GM12878 (cell line): Measurements from ENCODE around the gene VCL. TPM values are rescaled to one million over a fixed set of nuclear protein-coding genes. Genes with fewer than 3 reads are reported as not detected.
A peak's percentile ranks its signal among the peaks of the same experiment; 100 is the strongest.

Experiments
- ATAC-seq: fragments of 200-7000 bp; cut with Tn5 transposase; 3 replicates; pipeline ENCODE4 v1.9.1; 2020; ENCODE audit warnings: mild to moderate bottlenecking, moderate library complexity
- BruUV-seq: library from RNA; stranded (reverse); fragments of 400-500 nt; replicated peaks from 2 replicates; lab custom pipeline; 2021; lab: Mats Ljungman, UMichigan
- CTCF ChIA-PET: fragments of 300-600 bp; sonication (Branson Sonifier 250); formaldehyde crosslinking; extraction: SDS; loops from one replicate; lab custom pipeline; 2021; ENCODE audit warnings: inconsistent platforms; lab: Yijun Ruan, JAX
- POLR2A ChIA-PET: fragments of 350-600 bp; formaldehyde crosslinking; extraction: SDS; loops from one replicate; lab custom pipeline; 2021; ENCODE audit warnings: inconsistent platforms; lab: Charles Lee
- RAD21 ChIA-PET: fragments of 300-600 bp; sonication (Branson Sonifier 250); formaldehyde crosslinking; loops from one replicate; lab custom pipeline; 2023; ENCODE audit warnings: antibody characterized with exemption; ENCODE audit not compliant: unreplicated experiment; lab: Charles Lee
- SMC1A ChIA-PET: fragments of 300-600 bp; sonication (Branson Sonifier 250); formaldehyde crosslinking; loops from one replicate; lab custom pipeline; 2023; ENCODE audit not compliant: unreplicated experiment, uncharacterized antibody; lab: Charles Lee
- DNase-seq: peaks from one replicate; pipeline ENCODE4 v3.0.0-alpha.2; 2011; ENCODE audit warnings: low read depth, low spot score
- FAIRE-seq: peaks from 3 replicates; lab custom pipeline; 2011; peaks lifted over from hg19 to GRCh38; lab: Jason Lieb, UNC
- H2AFZ ChIP-seq: 2 replicates; pipeline ENCODE4 v1.6.0; 2011; ENCODE audit warnings: low read depth, low read length, control low read depth; ENCODE audit not compliant: control insufficient read depth
- H3K27ac ChIP-seq: 2 replicates; pipeline ENCODE4 v1.5.1; 2011; ENCODE audit warnings: control low read depth; ENCODE audit not compliant: control insufficient read depth, insufficient read depth
- H3K27me3 ChIP-seq, 2 experiments: replicated peaks in 1 of 2; 2 replicates each; pipeline versions ENCODE4 v1.6.0 to v1.6.1; 2011; ENCODE audit warnings: low read length in 1 of 2; ENCODE audit not compliant: control insufficient read depth in 2 of 2, insufficient read depth in 2 of 2
- H3K36me3 ChIP-seq, 2 experiments: 2 replicates each; pipeline ENCODE4 v1.5.1; 2011; ENCODE audit warnings: low read length in 1 of 2; ENCODE audit not compliant: control insufficient read depth in 2 of 2, insufficient read depth in 2 of 2
- H3K4me1 ChIP-seq: 2 replicates; pipeline ENCODE4 v1.6.1; 2011; ENCODE audit warnings: mild to moderate bottlenecking, low read length, moderate library complexity, mixed read lengths; ENCODE audit not compliant: control insufficient read depth, insufficient read depth
- H3K4me2 ChIP-seq: 2 replicates; pipeline ENCODE4 v1.6.0; 2011; ENCODE audit warnings: control low read depth; ENCODE audit not compliant: control insufficient read depth, insufficient read depth
- H3K4me3 ChIP-seq: fragments of 200-600 bp; sonication (generic); 2 replicates; pipeline ENCODE4 v1.5.1; 2016
- H3K79me2 ChIP-seq: 2 replicates; pipeline ENCODE4 v1.6.0; 2011; ENCODE audit warnings: low read length; ENCODE audit not compliant: control insufficient read depth, insufficient read depth
- H3K9ac ChIP-seq: 2 replicates; pipeline ENCODE4 v1.8.0; 2011; ENCODE audit warnings: low read length, control low read depth, mixed read lengths; ENCODE audit not compliant: control insufficient read depth, insufficient read depth
- H3K9me3 ChIP-seq: replicated peaks from 3 replicates; pipeline ENCODE4 v1.5.1; 2011; ENCODE audit warnings: mild to moderate bottlenecking, low read length; ENCODE audit not compliant: control insufficient read depth, insufficient read depth
- H4K20me1 ChIP-seq: 2 replicates; pipeline ENCODE4 v1.6.0; 2011; ENCODE audit not compliant: control insufficient read depth, insufficient read depth
- EGR1 ChIP-seq, 2 experiments: IDR thresholded peaks; 1 replicate in 1 of 2; 2 replicates in 1 of 2; pipeline ENCODE4 v1.6.1; 2011 to 2012; ENCODE audit warnings: low read depth in 2 of 2, low read length in 2 of 2, borderline replicate concordance in 1 of 2, mild to moderate bottlenecking in 1 of 2, moderate library complexity in 1 of 2
- MLLT1 ChIP-seq: fragments of 450-650 bp; IDR thresholded peaks from 2 replicates; pipeline ENCODE4 v1.6.1; 2016; ENCODE audit warnings: mild to moderate bottlenecking
- NBN ChIP-seq: fragments of 450-650 bp; IDR thresholded peaks from 2 replicates; pipeline ENCODE4 v1.6.1; 2016
- ZNF217 ChIP-seq: fragments of 450-650 bp; IDR thresholded peaks from 2 replicates; pipeline ENCODE4 v1.6.1; 2017; ENCODE audit warnings: antibody characterized with exemption, mild to moderate bottlenecking
- WGBS: methylation state at CpG from one replicate; pipeline ENCODE4 v1.1.6; 2016; ENCODE audit warnings: low lambda C conversion rate; ENCODE audit not compliant: insufficient replicate concordance, insufficient coverage; ENCODE audit errors: missing lambda C conversion rate; 5-methylcytosine and 5-hydroxymethylcytosine counted together
- in situ Hi-C: fragments of 300-500 bp; cut with MboI; formaldehyde crosslinking; loops from 9 replicates; pipeline ENCODE4 v1.14.3; 2018; ENCODE audit warnings: mixed read lengths
- intact Hi-C: fragments of 100-400 bp; cut with micrococcal nuclease; formaldehyde crosslinking; loops from one replicate; pipeline ENCODE4 v1.14.2; 2022; ENCODE audit not compliant: unreplicated experiment
- polyA plus RNA-seq, 11 experiments: library from polyadenylated mRNA; depleted of rRNA in 4 of 11; unstranded in 6 of 11; stranded (reverse) in 5 of 11; fragments of >200 nt; fragmentation: Nextera tagmentation in 4 of 11; fragmentation: Illumina TruSeq in 1 of 11; extraction: Ambion mirVana in 4 of 11; extraction: Trizol in 1 of 11; gene quantifications; 1 replicate in 1 of 11; 2 replicates in 10 of 11; pipeline versions ENCODE4 v1.2.1 to v1.2.3, GENCODE V29; 2011 to 2016; ENCODE audit warnings: inconsistent platforms in 2 of 11, missing spikeins in 2 of 11, low read depth in 1 of 11
- total RNA-seq, 4 experiments: library from RNA; depleted of rRNA in 3 of 4; stranded (reverse); fragments of >200 nt in 3 of 4; fragmentation: Illumina TruSeq in 1 of 4; extraction: Trizol in 1 of 4; gene quantifications; 2 replicates each; pipeline versions ENCODE4 v1.2.1 to v1.2.3, GENCODE V29; 2013 to 2021

VCL gene
- total and polyA plus RNA-seq, 10 of the 15 experiments (the other 5 are each of a cell fraction or from before 2014, with no cell fraction given) = 6.7 to 54.6 (median 24.3) TPM

GRCh38 chr10:73998623-73998928 lies 660 bp downstream of the VCL start:
- POLR2A ChIA-PET = interaction anchor here (1.1 to 1.5 kb wide), 2 partner anchors 60 to 503 kb away, joined by 3 read pairs; no protein-coding TSS in a partner anchor
- BruUV-seq = no TSS peak
- peak overlapping the region; percentile 85 for H3K4me2 ChIP-seq
- no peaks in the 10 kb centered on the region for H4K20me1 ChIP-seq
- intact Hi-C loops (loop anchor here (5.0 kb wide), 1 partner anchor 41 kb away; no protein-coding TSS in a partner anchor), in situ Hi-C loops (no loop called here)
- H3K4me1 ChIP-seq = peaks cover 10% of the 10 kb centered on the region
- no peaks in the 10 kb centered on the region for H3K27me3 ChIP-seq
- no peak for FAIRE-seq
- H3K79me2 ChIP-seq = peaks cover 6% of the 10 kb centered on the region
- H3K9ac ChIP-seq = peak overlapping the region; percentile 58
- H3K9me3 ChIP-seq = no peaks in the 10 kb centered on the region
- RAD21 ChIA-PET = no interaction called here
- SMC1A ChIA-PET = interaction anchor here (5.2 kb wide), 1 partner anchor 82 kb away, joined by 18 read pairs; no protein-coding TSS in a partner anchor
- H3K4me3 ChIP-seq = peak overlapping the region; percentile 86
- H3K27ac ChIP-seq = peak overlapping the region; percentile 67
- WGBS = 1% methylated on average over 18 of the region's 21 CpGs
- no peaks in the 10 kb centered on the region for H3K36me3 ChIP-seq
- peak in 1 of 2 experiments; percentile 71; a peak in 1 of 3 replicates for TF ChIP-seq EGR1 (IDR thresholded peaks at IDR 0.05; ENCODE audit: borderline replicate concordance in 1 of 2, low read depth in 2 of 2, low read length in 2 of 2)
- no peak for TF ChIP-seq MLLT1
- 0 out of 2 replicates have a peak, but pooled peaks have one; percentile 1 for TF ChIP-seq ZNF217
- TF ChIP-seq NBN = 0 out of 2 replicates have a peak, but pooled peaks have one; percentile 4
- H2AFZ ChIP-seq = peak overlapping the region; percentile 98; the same call in 1 of the 2 replicates
- DNase-seq = no peak
- ATAC-seq = peak; percentile 4
- CTCF ChIA-PET = interaction anchor here (0.6 to 3.5 kb wide), 3 partner anchors 42 to 60 kb away, joined by 3 to 13 read pairs (median 9); no protein-coding TSS in a partner anchor
